Ecto neural progenitor cell (in vitro differentiated cells): ENCODE data around the gene CARTPT.

Experiments
- DNase-seq: peaks from one replicate; pipeline ENCODE4 v3.0.0-alpha.2; 2018; ENCODE audit warnings: low spot score

Gene CARTPT

DNA sequence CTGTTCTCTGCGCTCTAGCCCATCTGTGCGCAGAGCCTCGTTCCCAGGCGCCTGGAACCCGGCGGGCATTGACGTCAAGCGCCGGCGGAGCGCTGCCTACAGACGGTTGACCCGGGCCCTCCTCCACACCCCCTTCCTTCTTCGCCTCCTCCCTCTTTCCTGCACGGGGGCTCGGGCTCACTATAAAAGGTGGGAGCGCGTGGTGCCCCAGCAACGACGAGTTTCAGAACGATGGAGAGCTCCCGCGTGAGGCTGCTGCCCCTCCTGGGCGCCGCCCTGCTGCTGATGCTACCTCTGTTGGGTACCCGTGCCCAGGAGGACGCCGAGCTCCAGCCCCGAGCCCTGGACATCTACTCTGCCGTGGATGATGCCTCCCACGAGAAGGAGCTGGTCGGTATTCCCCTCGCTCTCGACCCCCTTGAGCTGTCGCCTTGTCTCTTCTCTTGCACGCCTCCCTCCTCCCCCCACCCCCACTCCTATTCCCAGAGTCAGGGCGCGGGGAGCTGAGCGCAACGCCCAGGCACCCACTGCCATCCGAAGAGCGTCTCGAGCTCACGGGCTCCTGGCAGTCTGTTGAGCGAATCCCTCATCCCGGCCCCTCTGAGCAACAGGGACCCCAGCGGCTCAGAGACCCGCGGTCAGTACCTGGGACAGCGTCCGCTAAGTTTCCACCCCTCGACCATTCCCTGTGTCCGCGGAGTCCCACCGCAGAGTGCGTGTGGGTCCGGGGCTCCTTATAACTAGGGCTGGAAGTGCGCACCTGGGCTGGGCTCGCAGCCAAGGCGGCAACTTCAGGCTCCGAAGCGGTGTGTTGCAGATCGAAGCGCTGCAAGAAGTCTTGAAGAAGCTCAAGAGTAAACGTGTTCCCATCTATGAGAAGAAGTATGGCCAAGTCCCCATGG is at the start of gene CARTPT:
Gene CARTPT (plus strand): TSS at position 213 of the 902 bp plus-strand sequence. CDS start 19 bp downstream, at position 232.
- DNase-seq = peak; percentile 82

DNA sequence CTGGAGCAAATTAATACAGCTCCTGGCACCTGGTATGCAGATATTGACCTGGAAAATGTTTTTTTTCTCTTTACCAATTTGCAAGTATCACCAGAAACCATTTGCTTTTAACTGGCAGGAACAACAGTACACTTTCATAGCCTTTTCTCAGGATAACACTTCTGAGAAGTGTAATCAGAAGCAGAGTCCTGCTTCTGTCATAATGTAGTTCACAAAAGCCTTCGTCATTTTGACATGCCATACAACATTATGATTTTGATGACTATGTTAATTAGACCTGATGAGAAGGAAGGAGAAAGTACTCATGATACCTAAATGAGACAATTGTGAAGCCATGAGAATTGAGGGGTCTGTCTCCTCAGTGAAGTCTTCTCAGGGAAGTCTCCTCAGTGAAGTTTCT is 41.1 kb upstream of the CARTPT start:
- no peak for DNase-seq

DNA sequence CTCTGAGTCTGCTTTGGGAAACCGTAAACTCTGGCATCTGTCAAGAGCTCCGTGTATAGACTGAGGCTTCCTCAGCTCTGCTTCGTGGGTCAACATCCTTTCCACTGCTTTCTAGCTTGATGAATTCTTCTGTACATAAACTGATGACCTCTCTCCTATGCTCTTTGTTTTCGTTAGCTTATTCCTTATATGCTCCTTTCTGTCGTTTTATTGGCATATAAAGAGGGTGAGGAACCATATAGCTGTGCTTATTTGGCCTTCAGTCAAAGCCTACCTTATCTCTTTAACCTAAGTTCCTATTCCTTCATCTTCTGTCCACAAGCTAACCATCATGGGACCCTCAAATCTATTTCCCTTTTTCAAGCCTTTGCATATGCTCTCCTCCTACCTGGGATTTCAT is 39.4 kb upstream of the CARTPT start:
- no peak for DNase-seq

DNA sequence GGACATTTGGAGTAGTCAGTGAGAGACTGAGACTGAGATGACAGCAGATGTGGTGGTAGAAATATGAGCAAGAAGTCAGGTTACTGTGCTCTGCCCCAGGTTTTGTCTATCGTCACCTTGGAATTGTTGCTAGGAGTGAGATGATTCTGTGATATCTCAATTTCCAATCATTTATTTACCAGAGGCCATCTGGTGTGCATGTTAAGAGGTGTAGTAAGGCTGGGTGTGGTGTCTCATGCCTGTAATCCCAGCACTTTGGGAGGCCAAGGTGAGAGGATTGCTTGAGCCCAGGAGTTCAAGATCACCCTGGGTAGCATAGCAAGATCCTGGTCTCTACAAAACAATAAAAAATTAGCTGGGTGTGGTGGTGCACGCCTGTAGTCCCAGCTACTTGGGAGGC is 38.6 kb upstream of the CARTPT start:
- DNase-seq = no peak

DNA sequence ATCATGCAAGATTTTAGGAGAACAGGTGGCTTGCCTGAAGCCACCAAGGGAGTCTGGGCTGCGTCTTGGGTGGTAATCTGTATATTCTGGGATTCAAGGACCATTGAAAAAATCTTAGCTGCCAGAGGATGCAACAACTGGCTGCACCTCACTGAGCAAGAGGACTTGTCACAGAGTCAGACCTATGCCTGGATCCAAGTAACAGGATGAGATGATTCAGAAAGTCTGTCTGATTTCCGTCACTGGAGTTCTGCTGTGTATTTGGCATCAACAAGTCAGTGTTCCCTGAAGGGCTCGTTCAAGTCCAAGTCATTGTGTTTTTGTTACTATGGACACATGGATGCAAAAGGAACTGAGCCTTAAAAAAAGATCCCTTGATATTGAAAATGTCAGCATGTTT is 37.8 kb upstream of the CARTPT start:
- DNase-seq = no peak

DNA sequence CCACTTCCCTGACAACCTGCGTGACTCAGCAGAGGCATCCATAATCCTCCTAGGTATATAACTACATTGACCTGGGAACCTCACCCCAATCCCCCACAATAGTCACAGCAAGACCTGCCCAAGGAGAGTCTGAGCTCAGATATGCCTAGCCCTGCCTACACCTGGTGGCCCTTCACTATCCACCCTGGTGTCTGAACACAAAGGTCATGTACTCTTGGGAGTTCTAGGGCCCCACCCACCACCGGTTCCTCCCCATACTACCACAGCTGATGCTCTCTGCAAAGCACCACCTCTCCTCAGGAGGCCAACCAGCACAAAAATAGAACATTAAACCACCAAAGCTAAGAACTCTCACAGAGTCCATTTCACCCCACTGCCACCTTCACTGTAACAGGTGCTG is 34.8 kb upstream of the CARTPT start:
- DNase-seq = no peak

DNA sequence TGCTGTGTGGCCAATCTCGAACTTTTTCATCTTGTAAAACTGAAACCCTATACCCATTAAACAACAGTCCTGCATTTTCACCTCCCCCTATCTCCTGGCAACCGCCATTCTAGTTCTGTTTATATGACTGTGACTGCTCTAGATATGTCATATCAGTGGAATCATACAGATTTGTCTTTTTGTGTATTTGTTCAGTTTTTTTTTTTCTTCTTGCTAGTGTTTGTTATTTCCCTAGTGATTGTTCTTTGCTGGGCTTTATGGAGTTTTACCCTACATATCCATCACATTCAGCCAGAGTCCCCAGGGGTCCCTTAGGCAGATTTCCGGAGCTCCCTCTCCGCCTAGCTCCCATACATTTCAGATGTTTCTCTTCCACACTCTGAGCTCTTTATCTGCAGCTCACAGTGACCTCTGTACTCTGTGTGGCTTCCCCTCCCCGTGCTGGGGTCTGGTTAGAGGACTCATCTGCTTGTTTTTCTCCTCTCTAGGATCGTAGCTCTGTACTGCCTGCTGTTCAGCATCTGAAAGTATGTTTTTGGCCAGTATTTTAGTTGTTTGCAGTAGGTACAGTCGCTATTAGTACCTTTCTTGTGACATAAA is 25.1 kb upstream of the CARTPT start:
- peak; percentile 54 for DNase-seq

DNA sequence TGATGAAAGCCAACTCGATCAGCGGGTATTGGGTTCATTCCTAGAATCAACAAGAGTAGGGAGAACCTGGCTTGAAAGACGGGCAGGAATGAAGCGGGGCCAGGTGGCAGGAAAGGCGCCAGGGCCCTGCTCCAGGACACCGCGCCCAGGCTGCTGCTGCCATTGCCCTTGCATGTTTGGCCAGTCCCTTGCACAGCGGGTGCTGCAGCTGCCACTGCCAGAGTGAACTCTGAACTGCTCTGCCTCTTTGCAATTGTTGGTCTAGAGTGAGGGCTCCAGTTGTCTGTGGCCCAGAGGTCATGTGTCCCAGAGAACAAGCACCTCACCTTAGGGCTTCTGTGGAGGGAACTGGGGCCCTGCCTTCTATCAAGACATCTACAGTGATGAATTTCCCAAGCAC is 24.0 kb upstream of the CARTPT start:
- DNase-seq = no peak

DNA sequence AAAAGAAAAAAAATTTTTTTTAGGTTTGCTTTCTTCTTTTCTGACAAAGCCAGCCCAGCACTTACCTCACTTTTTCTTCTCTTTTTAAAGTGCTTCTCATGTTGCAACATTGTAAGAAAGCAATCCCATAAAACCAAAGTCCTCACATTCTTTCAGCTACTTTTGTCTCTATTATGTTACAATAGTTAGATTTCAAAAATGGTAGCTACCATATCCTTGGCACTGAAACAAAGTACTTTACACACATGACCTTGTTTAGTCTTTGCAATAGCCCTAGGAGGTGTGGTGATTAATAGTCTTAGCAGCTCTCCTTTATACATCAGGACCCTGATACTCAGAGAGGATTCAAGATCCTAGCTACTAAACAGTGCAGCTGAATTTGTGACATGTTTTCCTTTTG is 23.5 kb upstream of the CARTPT start:
- no peak for DNase-seq

DNA sequence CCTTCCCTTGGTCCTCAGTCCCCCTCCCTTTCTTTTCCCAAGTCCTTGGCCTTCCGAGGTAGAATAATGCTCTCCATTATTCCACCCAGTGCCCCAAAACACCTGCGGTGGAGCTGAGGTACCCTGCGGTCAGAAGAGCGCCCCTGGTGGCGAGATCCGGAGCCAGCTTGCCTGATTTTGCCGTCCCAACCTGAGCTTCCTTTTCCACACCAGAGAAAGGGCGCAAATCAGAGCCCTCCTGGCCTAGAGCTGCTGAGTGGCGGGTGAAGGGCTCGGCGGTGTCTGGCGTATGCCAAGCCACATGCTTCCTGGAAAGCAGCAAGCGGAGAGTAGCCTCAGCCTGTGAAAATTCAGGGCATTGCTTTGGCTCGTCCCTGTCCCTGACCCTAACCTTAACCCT is 21.1 kb upstream of the CARTPT start:
- peak; percentile 64 for DNase-seq

DNA sequence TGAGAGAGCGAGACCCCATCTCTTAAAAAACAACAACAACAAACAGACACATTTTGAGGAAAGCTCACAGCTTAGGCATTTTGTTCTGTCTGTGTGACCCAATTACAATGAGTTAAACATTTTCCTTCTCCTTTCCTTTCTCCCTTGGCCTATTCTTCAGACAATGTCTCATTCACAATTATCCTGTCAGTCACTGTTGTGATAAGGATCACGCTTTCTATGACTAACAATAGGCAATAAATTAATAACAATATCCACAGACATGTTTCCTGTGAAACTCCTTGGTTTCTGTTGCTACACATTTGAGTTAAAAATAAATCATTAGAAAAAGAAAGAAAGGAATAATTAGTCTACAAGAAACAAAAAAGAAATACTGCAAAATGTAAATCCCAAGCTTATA is 19.8 kb upstream of the CARTPT start:
- DNase-seq = no peak

DNA sequence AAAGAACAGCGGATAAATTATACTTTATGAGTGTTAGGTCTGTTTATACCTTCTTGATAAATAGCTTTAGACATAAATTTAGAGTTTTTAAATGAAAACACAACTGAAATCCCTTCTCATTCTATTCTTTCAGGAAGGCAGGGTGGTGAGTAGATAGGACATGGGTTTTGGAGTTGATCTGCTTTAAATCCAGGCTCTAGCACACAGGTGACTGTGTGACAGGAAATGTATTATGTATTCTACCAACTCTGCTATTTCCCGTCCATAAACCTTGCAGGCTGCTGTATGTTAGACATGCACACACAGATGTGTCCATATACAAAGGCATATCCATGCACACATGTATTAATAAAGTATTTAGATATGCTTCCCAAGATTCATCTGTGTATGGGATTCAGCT is 19.3 kb upstream of the CARTPT start:
- no peak for DNase-seq

DNA sequence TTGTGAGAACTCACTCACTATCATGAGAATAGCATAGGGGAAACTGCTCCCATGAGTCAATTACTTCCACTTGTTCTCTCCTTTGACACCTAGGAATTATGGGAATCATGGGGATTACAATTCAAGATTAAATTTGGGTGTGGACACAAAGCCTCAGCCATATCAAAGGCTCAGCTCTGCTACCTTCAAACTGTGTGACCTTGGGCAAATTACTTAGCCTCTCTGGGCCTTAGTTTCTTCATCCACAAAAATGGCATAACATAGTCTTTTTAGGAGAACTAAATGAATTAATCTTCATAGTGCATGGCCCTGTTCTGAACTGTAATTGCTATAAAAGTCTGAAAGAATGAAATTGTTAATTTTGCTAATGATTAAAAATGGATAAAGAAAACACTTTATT is 18.3 kb upstream of the CARTPT start:
- DNase-seq = no peak

DNA sequence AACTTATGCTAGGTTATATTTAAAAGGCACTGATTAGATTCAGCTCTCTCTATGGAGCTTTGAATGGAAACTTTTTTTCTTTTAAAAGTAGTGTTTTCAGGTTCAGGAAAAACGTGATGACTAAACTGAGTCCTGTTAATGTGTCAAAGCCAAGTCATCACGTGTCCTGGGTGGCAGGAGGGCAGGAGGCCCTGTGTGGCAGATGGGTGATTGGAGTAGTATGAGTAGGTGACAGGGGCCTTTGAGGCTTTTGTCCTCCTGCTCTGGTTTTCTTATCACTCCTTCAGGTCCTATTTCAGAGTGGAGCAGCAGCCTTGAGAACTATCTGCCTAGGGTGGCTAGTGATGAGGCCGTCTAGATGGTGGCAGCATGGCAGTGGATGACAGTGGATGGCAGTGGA is 17.7 kb upstream of the CARTPT start:
- DNase-seq = no peak

DNA sequence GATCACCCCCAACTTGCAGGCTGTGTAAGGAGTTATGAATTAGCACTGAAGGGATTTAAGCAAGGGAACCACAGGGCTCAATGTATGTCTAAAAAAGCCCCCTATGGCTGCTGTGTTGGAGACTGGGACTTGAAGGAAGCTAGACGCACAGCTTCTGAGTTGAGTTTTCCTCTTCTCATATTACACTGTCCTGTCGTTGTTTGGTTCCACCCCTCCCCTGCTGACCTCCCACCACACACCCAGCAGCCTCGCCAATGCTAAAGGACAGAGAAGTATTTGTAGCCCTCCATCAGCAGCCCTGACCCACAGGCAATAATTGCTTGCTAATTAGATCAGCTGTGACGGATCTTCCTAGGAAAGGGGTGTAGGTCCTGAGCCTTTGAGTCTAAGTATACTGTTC is 15.1 kb upstream of the CARTPT start:
- peak; percentile 56 for DNase-seq

DNA sequence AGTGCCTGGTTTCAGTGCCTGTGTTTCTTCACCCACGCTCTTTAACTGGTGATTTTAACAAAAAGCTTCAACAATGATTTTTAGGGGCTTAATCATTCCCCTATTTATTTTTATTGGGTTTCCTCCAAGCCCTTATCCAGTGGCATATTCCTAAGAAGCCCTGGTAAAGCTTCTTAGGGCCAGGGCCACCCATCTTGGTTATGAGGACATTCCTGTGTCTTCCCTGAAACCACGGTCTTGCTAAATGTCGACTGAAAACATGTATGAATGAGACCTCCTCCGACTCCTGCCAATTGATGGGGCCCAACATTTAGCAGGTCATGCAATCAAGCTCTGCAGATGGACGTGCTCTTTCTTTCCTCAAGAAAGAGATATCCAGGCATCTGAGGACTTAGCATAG is 13.7 kb upstream of the CARTPT start:
- DNase-seq = no peak

DNA sequence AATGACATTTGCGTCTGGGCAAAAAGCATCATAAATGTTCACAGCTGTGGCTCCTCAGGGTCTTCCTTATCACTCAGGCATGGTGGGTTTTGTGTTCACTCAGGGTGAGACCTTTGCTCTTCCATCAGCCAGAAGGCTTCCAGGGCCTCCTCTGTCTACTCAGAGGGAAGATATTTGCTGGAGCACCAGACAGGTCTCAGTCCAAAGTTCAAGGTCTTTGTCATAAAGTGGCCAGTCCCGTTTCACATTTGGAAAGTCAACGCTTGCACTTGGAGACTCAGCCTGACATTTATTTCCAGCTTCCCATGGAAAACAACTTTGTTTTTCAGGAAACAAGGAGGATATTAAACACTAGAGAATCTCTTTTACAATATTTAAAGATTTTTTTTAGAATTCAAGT is 12.2 kb upstream of the CARTPT start:
- DNase-seq = no peak

DNA sequence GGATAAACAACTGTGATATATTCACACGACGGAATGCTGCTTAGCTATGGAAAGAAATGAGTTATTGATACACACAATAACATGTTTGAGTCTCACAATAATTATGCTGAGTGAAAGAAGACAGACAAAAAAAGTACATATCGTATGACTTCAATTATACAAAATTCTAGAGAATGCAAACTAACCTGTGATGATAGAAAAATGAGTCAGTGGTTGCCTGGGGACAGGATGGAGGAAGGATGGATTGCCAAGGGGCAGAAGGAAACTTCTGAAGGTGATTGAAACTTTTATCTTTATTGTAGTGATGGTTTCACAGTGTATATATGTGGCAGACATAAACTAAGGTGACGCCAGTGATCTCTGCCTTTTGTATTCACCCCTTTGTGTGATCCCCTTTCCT is 7.5 kb upstream of the CARTPT start:
- DNase-seq = no peak

DNA sequence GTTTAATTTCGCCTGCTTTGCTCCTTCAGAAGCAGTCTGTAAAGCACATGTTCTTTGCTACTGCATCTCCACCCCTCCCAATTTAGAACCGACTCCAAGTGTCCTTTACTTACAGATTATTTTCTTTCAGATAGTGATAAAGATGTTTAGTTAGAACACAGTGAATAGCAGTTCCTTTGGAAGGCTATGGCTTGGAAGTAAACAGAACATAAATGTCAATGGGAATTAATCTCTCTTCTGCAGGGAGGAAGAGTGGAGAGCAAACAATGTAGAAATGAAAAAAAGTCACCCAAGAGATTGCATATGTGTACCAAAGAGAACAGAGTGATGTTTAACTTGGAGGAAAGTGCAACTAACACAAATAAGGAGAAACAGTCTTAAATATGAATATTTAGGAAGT is 4.2 kb upstream of the CARTPT start:
- DNase-seq = no peak

DNA sequence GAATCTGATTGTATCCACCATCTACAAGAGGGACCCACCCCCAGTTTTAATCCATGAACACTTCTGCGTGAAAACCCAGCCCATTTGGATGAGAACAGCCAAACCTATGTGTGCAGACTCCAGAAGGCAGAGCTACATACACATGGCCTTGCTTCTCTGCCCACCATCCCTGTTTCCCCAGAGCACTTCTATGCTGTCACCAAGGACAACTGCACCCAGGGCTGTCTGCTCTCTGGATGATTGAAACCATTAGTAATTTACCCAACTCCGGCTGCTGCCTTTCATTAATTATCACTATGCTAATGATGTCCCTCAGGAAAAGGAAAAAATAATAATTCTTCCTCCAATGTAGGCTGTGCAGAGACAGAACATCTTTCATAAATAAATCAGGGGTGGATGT is 8.9 kb downstream of the CARTPT start:
- DNase-seq = no peak

DNA sequence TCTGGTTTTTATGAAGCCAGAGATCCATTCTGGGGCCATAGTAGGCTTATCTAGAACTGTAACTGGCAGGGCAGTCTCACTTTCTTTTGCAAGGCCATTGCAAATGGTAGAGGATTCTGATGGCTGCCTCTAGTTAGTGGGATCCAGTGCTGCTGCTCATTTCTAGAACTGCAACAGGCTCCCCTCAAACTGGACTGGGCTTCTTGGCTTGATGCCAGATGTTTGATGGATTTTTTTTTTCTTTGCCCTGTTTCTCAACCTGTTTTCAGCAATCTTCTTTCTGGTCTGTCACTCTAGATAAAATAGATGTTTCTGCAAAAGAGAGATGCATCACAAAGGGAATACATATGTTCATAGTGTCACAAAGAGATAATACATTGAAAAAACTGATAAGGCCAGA is 11.9 kb downstream of the CARTPT start:
- DNase-seq = no peak

DNA sequence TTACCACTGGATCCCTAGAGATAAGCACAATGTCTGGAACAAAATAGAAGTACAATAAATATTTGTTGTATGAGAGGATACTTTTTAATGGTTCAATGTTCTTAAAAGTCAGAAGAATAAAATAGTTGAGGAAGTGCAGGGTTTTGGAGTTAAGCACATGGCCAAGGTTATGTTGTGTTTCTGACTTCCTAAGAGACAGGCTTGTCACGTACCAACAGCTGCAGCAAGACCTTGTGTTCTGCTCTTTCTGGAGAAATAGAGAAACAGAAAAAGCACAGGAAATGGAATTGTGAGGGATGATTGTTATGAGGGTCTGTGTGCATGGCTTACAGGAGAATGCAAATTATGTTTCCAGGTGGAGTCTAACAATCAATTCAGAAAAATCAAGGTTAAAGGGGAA is 12.9 kb downstream of the CARTPT start:
- no peak for DNase-seq

DNA sequence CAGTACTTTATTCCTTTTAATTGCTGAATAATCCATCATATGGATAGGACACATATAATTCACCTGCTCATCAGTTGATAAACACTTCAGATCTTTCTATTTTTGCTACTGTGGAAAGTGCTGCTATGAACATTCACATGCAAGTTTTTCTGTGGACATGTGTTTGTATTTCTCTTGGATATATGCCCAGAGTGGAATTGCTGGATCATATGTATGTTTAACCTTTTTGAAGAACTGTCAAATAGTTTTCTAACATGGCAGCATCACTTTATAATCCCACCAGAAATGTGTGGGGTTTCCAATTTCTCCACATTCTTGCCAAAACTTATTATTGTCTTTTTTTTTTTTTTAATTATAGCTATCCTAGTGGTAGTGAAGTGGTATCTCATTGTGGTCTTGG is 15.1 kb downstream of the CARTPT start:
- no peak for DNase-seq
